Dedifferentiated amniotic fluid mesenchymal stem cell (primary cell): ENCODE results near the gene ABTB1.
A peak's percentile ranks its signal among the peaks of the same experiment; 100 is the strongest.

Source experiments
- DNase-seq: peaks from one replicate; pipeline ENCODE4 v3.0.0-alpha.2; 2016; ENCODE audit errors: extremely low spot score

ABTB1 gene

GRCh38 chr3:127686512-127686894, 13.8 kb downstream of the ABTB1 start:
- no peak for DNase-seq

GRCh38 chr3:127687228-127687737, 14.5 kb downstream of the ABTB1 start:
- DNase-seq, result no peak

- DNase-seq, result no peak
Measured at GRCh38 chr3:127688022-127688415, 15.3 kb downstream of the ABTB1 start.

- DNase-seq, result no peak
Measured at GRCh38 chr3:127688416-127689265, 15.9 kb downstream of the ABTB1 start.

- DNase-seq, result no peak
Measured at GRCh38 chr3:127689266-127689860, 16.6 kb downstream of the ABTB1 start.

- peak; percentile 61 for DNase-seq
Measured at GRCh38 chr3:127690106-127690505, 17.4 kb downstream of the ABTB1 start.

GRCh38 chr3:127690823-127691452, 18.2 kb downstream of the ABTB1 start:
- DNase-seq, result peak; percentile 19

- no peak for DNase-seq
Measured at GRCh38 chr3:127691489-127691888, 18.7 kb downstream of the ABTB1 start.

- no peak for DNase-seq
Measured at GRCh38 chr3:127691974-127692373, 19.2 kb downstream of the ABTB1 start.

- no peak for DNase-seq
Measured at GRCh38 chr3:127692501-127693335, 20.0 kb downstream of the ABTB1 start.

GRCh38 chr3:127693336-127693843, 20.6 kb downstream of the ABTB1 start:
- no peak for DNase-seq

GRCh38 chr3:127694467-127695215, 21.9 kb downstream of the ABTB1 start:
- DNase-seq, result no peak

- DNase-seq, result peak; percentile 50
Measured at GRCh38 chr3:127697551-127698240, 24.9 kb downstream of the ABTB1 start.

GRCh38 chr3:127698286-127698685, 25.5 kb downstream of the ABTB1 start:
- no peak for DNase-seq

GRCh38 chr3:127698691-127699415, 26.1 kb downstream of the ABTB1 start:
- no peak for DNase-seq

- DNase-seq, result no peak
Measured at GRCh38 chr3:127699416-127700300, 26.9 kb downstream of the ABTB1 start.

GRCh38 chr3:127700406-127700805, 27.7 kb downstream of the ABTB1 start:
- DNase-seq, result no peak

GRCh38 chr3:127701280-127701911, 28.6 kb downstream of the ABTB1 start:
- no peak for DNase-seq
